ENCODE data around the gene SLC41A1.

Gene SLC41A1

DNA sequence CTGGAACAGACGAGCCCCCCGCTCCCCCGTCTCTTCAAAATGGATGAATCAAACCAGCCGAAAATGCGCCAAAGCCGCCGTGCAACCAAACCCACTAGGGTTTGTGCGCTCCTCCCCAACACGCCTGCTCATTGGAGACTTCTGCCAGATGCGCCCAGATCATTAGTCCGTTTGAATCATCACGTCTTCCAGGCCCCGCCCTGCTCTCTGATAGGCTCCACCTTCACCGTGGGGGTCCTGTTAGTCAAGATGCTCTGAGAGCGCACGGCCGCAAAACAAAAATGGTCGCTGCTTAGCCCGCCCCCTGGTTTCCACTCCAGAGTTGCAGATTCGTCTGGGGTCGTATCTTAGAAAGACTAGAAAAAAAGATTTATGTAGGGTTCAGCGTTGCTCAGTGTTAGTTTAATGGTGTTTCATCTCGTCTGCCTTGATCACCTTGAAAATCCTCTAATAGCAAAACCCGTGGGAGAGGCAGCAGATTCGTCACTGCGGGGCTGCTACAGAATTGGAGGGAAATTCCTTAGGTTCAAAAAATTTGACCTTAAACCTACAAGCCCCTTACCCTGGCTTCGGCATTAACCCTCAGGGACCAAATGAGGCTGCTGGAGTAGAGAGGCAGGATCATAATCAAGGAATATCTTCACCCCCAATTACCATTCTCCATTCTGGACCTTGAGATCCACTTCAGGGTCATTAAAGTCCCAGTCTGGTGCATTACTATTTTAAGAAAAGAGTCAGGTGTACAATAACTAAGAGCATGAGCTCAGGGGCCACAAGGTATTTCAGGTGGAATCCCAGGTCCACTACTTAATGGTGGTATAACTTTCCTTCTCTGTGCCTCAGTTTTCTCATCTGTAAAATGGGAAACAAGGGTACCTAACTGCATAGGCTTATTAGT, 62.6 kb downstream of the SLC41A1 start, which contains the start of gene NUCKS1:
NUCKS1 (minus strand) TSS at position 45 of the 898 bp plus-strand sequence. CDS start 209 bp downstream, outside the sequence.
- peak; percentile 95 for DNase-seq

DNA sequence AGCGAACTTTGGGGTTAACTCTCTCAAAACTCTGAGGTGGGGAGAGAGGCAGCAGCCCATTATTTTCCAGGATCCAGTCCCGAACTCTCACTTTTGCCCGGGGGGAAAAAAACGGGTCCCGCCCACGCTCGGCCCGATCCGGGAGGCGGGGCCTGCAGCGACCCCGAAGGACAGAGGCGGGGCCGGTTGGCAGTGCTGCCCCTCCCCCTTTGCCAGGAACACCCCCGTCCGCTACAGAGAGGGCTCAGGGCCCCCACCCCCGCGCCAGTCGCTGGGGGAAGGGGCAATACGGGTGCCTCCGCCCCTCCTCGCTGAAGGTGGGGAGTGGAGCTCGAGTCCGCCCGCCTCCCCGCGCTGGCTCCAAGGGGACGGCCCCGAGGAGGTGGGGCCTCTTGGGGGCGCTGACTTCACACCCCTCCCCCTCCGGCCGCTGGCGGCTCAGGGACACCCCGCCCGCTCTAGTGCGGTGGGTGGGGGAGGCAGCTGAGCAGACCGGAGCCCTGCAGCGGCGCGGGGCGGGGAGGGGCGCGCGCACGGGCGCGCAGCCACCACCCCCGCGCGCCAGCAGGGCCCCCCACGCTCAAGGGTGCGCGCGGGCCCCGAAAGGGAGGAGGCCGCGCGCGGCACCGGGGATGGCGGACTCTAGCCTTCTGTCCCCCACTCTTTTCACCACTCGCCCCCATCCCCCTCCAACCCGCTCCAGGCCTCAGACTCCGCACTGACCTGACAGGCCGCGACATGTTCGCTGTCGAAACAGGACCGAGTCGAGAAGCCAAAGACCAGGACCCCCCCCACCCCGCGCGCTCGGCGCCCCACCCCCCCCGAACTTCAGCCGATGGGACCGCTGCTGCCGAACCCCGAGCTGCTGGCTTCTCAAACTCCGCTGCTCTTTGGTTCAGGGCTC, 63.5 kb downstream of the SLC41A1 start:
- peak; percentile 89 for DNase-seq

DNA sequence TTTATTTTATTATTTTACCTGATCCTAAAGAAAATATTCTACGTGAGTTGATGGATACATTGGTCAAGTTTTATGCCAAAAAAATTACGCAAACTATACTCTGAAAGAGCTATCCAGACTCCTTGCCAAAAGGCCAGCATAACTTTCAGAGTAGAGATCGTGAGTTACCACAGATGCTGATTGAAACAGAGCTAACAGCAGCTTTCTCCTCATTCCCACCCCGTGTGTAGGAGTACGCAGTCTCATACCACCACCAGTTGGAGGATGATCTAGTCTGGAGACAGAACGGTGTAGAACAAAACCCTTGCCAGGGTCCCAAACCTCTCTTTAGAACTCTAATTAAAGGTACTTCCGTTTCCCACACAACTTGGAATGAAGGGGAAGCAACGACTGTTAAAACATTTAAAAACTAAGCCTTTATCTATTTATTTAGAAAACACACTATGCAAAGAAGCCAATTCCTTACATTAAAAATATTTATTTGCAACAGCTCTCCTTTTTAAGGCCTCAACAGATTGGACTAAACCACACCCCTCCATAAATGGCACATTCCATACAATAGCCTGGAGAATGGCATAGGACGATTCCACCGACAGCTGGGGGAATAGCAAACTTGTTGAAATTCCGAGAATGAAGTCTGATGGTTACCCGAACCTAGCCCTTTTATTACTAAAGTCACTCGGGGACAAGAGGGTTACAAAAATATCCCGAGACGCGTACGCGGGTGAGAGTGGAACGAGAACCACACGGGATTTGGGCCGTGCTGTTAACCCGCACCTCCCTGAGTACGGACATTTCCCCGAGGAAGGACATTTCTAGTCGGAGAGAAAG, 64.4 kb downstream of the SLC41A1 start:
- peak; percentile 17 for DNase-seq

- DNase-seq, result no peak
These were observed 66.1 kb downstream of the SLC41A1 start for GRCh38 chr1:205746757-205747412.

- no peak for DNase-seq
These were observed 68.6 kb downstream of the SLC41A1 start for GRCh38 chr1:205744403-205744802.

DNA sequence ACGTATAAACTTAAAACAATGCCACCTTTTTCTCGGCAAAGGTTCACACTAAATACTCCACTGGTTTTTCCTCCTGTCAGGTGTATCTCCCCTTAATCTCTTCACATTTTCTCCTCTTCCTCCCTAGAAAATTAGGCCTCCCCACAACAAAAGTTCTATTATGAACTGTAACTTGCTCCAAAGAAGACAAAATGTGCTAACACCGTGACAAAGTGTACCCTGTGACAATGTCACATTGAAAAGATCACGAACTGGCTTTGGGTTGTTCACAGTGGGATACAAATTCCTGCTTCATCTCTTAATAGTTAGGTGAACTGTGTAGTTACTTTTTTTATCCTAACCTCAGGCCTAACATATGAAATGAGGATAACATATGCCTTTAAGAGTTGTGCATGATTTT, 69.0 kb downstream of the SLC41A1 start:
- DNase-seq, result no peak

DNA sequence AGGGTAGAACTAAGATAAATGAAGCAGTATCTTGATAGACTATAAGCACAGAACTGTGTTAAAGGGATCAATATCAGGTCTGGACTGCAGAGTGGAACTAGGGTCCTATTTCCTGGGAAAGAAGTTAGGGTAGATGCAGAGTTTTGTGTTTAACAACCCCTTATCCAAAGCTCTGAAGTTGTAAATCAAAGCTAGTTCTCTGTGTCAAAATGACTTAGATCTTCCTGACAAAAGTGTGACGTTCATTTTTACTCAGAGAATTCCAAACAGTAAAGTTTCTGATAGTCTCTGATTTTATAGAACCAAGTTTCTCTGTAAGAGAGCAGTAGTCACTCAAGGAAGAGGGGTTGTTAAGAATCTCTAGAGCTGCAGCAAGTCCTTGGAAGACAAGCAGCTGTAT, 71.3 kb downstream of the SLC41A1 start:
- no peak for DNase-seq

DNA sequence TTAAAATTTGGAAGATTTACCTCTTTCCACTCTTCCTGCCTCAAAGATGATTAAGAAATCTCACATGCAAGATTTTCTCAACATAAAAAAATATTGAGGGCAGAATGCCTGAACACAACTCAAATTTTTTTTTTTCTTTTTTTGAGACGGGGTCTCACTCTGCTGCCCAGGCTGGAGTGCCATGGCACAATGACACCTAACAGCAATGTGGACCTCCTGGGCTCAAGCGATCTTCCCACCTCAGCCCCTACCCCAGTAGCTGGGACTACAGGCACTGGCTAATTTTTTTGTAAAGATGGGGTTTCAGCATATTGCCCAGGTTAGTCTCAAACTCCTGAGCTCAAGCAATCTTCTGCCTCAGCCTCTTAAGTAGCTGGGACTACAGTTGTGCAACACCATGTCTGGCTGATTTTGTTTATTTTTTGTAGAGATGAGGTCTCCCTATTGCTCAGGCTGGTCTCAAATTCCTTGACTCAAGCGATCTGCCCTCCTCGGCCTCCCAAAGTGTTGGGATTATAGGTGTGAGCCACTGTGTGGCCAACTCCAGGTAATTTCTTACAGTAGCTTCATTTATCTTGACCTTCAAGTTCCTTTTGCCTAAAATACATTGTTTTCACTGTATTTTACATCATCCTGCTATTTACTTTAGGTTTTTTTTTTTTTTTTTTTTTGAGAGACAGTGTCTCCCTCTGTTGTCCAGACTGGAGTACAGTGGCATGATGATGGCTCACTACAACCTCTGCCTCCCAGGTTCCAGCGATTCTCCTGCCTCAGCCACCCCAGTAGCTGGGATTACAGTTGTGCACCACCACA, 73.4 kb downstream of the SLC41A1 start:
- DNase-seq, result no peak
